HUES6 (cell line): ENCODE measurements around the gene PIAS2.

Experiments used
- H3K27ac ChIP-seq: 2 replicates; pipeline ENCODE4 v1.7.0; 2013; ENCODE audit warnings: low read depth, mild to moderate bottlenecking, low read length, inconsistent platforms
- H3K27me3 ChIP-seq: 2 replicates; pipeline ENCODE4 v1.6.1; 2013; ENCODE audit warnings: low read length; ENCODE audit not compliant: control insufficient read depth, insufficient read depth
- H3K36me3 ChIP-seq: 2 replicates; pipeline ENCODE4 v1.6.1; 2013; ENCODE audit warnings: low read length; ENCODE audit not compliant: control insufficient read depth, insufficient read depth
- H3K4me1 ChIP-seq: 2 replicates; pipeline ENCODE4 v1.6.1; 2013; ENCODE audit warnings: low read length; ENCODE audit not compliant: control insufficient read depth, insufficient read depth
- H3K4me3 ChIP-seq: 2 replicates; pipeline ENCODE4 v1.5.1; 2013; ENCODE audit warnings: low read depth, low read length
- H3K9ac ChIP-seq: one replicate; pipeline ENCODE4 v1.6.1; 2013; ENCODE audit warnings: mild to moderate bottlenecking, low read length
- H3K9me3 ChIP-seq: 2 replicates; pipeline ENCODE4 v1.6.1; 2013; ENCODE audit warnings: low read depth, low read length; ENCODE audit not compliant: control insufficient read depth, insufficient read depth

The PIAS2 gene

DNA sequence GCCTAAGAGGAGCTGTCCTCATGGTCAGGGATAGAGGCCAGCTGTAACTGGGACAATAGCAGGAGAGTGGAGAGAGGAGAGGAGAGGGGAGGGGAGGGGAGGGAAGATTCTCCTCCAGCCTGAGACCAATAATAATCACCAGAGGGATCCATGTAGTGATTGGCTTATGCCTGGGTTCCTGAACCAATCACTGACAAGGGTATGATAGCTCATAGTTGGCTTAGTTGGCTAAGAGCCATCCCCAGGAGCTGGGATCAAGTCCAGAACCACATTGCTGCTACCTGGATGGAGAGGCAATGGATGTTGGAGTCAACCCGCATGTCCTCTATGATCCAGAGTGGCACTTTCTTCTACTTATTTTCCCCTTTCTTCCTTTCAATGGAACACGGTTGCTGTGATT lies 152.7 kb downstream of the PIAS2 start:
- Histone ChIP-seq H3K4me1 (no peaks in the 10 kb centered on the region), H3K9ac (no peak overlapping the region), H3K9me3 (no peaks in the 10 kb centered on the region), H3K4me3 (no peak overlapping the region), H3K27me3 (peaks cover 26% of the 10 kb centered on the region), H3K27ac (no peak overlapping the region), H3K36me3 (no peaks in the 10 kb centered on the region)

DNA sequence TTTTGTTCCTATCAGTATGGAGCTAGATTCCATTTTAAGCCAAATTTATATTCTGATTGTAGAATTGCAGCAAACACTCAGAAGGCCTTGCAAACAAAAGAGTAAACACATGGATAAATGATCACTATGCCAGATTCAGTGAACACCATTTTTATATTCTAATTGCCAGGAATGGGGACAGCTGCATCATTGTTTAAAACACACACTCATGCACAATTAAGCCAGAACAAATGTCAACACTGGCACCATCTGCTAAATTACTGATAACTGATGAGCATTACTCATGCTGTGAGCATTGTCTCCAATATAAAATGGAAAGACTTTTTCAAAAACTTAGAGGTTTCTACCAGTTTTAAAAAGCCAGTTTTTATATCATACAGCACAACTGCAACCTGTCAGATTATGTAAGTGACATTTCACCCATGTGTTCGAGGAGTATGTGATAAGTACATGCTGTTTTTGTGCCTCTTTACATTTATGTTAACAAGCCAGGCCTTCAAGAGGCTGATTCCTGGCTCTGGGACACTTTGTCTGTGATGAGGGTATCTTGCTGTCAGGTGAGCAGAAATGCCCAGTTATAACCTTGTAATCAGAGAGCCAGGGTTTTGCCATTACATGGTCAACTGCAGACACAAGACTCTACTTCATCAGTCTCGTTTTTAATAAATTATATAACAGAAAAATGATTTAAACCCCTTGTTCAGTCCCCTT lies 156.1 kb downstream of the PIAS2 start:
- Histone ChIP-seq H3K9me3 (no peaks in the 10 kb centered on the region), H3K9ac (no peak overlapping the region), H3K27me3 (peaks cover 59% of the 10 kb centered on the region), H3K27ac (no peak overlapping the region), H3K4me1 (peaks cover 4% of the 10 kb centered on the region; the same call in 1 of the 2 replicates), H3K4me3 (no peak overlapping the region), H3K36me3 (no peaks in the 10 kb centered on the region)

GRCh38 chr18:46759890-46760289 lies 157.4 kb downstream of the PIAS2 start:
- H3K4me1 ChIP-seq: peaks cover 9% of the 10 kb centered on the region; the same call in 1 of the 2 replicates
- no peak overlapping the region for H3K27ac ChIP-seq
- H3K9me3 ChIP-seq: no peaks in the 10 kb centered on the region
- H3K4me3 ChIP-seq: no peak overlapping the region
- no peaks in the 10 kb centered on the region for H3K36me3 ChIP-seq
- peaks cover 72% of the 10 kb centered on the region for H3K27me3 ChIP-seq
- no peak overlapping the region for H3K9ac ChIP-seq

DNA sequence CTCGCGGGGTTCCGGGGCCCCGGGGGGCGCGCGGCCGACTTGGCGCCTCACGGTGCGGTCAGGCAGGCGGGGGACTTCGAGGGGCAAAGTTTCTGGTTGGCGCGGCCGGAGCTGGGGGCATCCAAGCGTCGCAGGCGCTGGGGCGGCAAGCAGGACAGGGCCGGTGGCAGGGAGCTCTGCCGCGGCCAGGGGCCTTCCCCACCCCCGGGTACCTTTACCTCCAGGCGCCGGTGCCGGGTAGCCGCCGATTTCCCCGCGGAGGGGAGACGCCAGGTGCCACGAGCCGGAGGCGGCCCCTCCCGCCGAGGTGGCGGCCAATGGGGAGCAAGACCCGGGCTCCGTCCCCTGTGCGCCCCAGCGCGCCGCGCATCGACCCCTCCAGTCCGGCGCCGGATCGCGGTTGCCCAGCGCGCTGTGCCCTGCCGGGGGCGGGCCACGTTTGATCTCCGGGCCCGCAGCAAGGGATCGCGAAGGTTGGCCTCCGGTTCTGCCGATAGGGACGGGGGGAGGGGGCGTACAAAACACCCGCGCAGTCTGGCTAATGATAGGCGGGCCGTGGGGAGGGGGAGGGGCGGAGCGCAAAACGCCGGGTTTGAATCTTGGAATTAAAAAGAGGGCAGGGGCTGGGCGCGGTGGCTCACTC lies 160.6 kb downstream of the PIAS2 start, which contains the start of gene ST8SIA5:
Gene ST8SIA5, minus strand, starts transcription at position 495 of the 643 bp plus-strand sequence. CDS start 545 bp downstream, outside the sequence.
- peaks cover 90% of the 10 kb centered on the region for H3K27me3 ChIP-seq
- H3K27ac ChIP-seq: no peak within 1 kb of the TSS
- no peaks in the 10 kb centered on the region for H3K36me3 ChIP-seq
- H3K9me3 ChIP-seq: no peaks in the 10 kb centered on the region
- peak within 1 kb of the TSS; percentile 53 for H3K4me3 ChIP-seq
- H3K9ac ChIP-seq: peak within 1 kb of the TSS; percentile 38
- H3K4me1 ChIP-seq: peaks cover 9% of the 10 kb centered on the region; the same call in 1 of the 2 replicates

- Histone ChIP-seq H3K4me3 (peak overlapping the region; percentile 53), H3K9ac (no peak overlapping the region), H3K4me1 (peaks cover 9% of the 10 kb centered on the region; the same call in 1 of the 2 replicates), H3K27me3 (peaks cover 86% of the 10 kb centered on the region), H3K36me3 (no peaks in the 10 kb centered on the region), H3K9me3 (no peaks in the 10 kb centered on the region), H3K27ac (no peak overlapping the region)
Observed at GRCh38 chr18:46756025-46756558, 161.2 kb downstream of the PIAS2 start.

DNA sequence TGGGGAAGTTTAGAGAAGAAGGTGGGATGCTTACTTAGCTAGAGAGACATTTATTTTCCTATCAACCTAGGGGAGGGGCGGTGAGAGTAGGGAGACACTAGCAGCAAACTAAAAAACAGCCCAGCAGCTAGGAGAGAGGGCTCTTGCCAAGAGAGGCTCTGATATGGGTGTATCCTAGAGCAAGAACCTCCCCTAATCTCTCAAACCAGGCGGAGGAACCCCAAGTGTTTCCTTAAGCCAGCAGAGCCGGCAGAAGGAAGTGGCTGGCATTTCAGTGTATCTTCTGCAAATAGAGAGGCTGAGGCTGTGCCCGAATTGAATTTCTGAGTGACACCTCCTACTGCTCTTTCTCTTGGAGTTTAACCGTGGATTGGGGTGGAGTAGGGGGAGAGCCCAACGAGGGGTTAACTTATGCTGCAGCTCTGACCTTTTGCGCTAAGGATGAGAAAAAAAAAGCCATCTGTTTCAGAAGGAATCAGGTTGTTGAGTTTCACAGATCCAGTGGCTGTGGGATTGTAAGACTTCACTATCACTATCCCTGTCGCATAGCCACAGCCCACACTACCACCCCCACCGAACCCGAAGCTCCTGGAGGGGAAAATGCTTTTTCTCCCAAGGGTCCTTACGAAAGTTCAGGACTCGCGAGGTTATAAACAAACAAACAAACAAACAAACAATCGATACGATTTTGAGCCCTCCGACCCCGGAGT lies 161.8 kb downstream of the PIAS2 start:
- Histone ChIP-seq H3K36me3 (no peaks in the 10 kb centered on the region), H3K4me1 (peaks cover 9% of the 10 kb centered on the region; the same call in 1 of the 2 replicates), H3K4me3 (peak overlapping the region; percentile 53), H3K27me3 (peaks cover 79% of the 10 kb centered on the region), H3K27ac (no peak overlapping the region), H3K9me3 (no peaks in the 10 kb centered on the region), H3K9ac (no peak overlapping the region)

DNA sequence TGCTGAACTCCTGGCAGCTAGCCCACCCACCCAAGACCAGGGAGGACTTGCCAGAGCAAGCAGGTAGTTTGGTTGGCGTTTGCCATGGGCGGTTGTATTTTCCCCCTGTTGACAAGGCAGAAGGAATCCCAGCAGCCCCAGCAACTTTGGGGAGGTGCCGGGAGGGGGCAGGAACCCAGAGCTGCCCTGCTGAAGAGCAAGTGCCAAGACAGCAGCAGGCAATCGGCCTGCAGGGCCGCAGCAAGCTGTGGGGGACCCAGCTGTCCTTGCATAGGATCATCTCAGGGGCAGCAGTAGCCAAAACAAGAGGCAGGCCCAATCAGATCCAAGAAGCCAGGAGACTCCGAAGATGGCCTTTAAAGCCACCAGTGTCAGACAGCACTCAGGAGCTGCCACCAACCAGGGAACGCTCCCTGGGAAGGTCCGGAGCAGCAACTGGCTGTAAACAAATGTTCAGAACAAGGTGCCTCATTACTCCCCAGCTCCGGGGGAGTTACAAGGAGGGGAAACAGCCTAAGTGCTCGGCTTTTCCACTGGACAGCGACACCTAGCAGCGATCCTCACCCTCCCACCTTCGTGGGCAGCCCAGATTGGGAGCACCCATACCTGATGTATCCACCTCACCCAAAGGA lies 162.5 kb downstream of the PIAS2 start:
- Histone ChIP-seq H3K9ac (no peak overlapping the region), H3K27me3 (peaks cover 73% of the 10 kb centered on the region), H3K27ac (no peak overlapping the region), H3K4me3 (0 out of 2 replicates have a peak overlapping the region, but pooled peaks have one; percentile 4), H3K36me3 (no peaks in the 10 kb centered on the region), H3K9me3 (no peaks in the 10 kb centered on the region), H3K4me1 (peaks cover 9% of the 10 kb centered on the region; the same call in 1 of the 2 replicates)

- Histone ChIP-seq H3K36me3 (no peaks in the 10 kb centered on the region), H3K27ac (no peak overlapping the region), H3K9ac (no peak overlapping the region), H3K9me3 (no peaks in the 10 kb centered on the region), H3K4me3 (no peak overlapping the region), H3K27me3 (peaks cover 67% of the 10 kb centered on the region), H3K4me1 (peaks cover 9% of the 10 kb centered on the region; the same call in 1 of the 2 replicates)
Observed at GRCh38 chr18:46754188-46754587, 163.1 kb downstream of the PIAS2 start.
